WTC11 (cell line): ENCODE measurements around the gene NEURL2. TPM values are rescaled to one million over a fixed set of nuclear protein-coding genes. Genes with fewer than 3 reads are reported as not detected.

Experiments used
- ATAC-seq: fragments of 200-7000 bp; cut with Tn5 transposase; 2 replicates; pipeline ENCODE4 v1.10.0; 2021; ENCODE audit warnings: mild to moderate bottlenecking, moderate library complexity
- CTCF ChIA-PET: fragments of 300-600 bp; sonication (Branson Sonifier 250); formaldehyde crosslinking; loops from one replicate; lab custom pipeline; 2021; ENCODE audit warnings: antibody characterized with exemption; lab: Charles Lee
- POLR2A ChIA-PET: fragments of 350-600 bp; sonication (Branson Sonifier 250); formaldehyde crosslinking; loops from one replicate; lab custom pipeline; 2021; ENCODE audit warnings: antibody characterized with exemption; lab: Charles Lee
- DNase-seq: peaks from one replicate; pipeline ENCODE4 v3.0.0; 2021; ENCODE audit warnings: low spot score
- H3K27ac Mint-ChIP-seq: 2 replicates; pipeline ENCODE4 v1.8.0; 2021; ENCODE audit warnings: mixed read lengths
- H3K27me3 Mint-ChIP-seq: 2 replicates; pipeline ENCODE4 v1.8.0; 2021; ENCODE audit warnings: low read depth, mild to moderate bottlenecking, moderate library complexity, mixed read lengths
- H3K36me3 Mint-ChIP-seq: 2 replicates; pipeline ENCODE4 v1.8.0; 2021; ENCODE audit warnings: mixed read lengths
- H3K4me1 Mint-ChIP-seq: 2 replicates; pipeline ENCODE4 v1.8.0; 2022; ENCODE audit warnings: mixed read lengths
- H3K4me3 Mint-ChIP-seq: 2 replicates; pipeline ENCODE4 v1.8.0; 2021; ENCODE audit warnings: mild to moderate bottlenecking, moderate library complexity, mixed read lengths
- H3K9me3 Mint-ChIP-seq: 2 replicates; pipeline ENCODE4 v1.8.0; 2021; ENCODE audit warnings: mixed read lengths
- CTCF ChIP-seq: fragments of 200-600 bp; IDR thresholded peaks from 2 replicates; pipeline ENCODE4 v1.8.0; 2022; ENCODE audit warnings: antibody characterized with exemption
- E2F4 ChIP-seq: sonication (generic); formaldehyde crosslinking; IDR thresholded peaks from 2 replicates; pipeline ENCODE4 v1.8.1; 2022; ENCODE audit warnings: low read depth, mild to moderate bottlenecking, moderate library complexity, missing genetic modification reagents, borderline replicate concordance
- ETV6 ChIP-seq: sonication (generic); formaldehyde crosslinking; IDR thresholded peaks from 2 replicates; pipeline ENCODE4 v1.8.1; 2022; ENCODE audit warnings: mild to moderate bottlenecking, missing genetic modification reagents
- FOXP4 ChIP-seq: sonication (generic); formaldehyde crosslinking; IDR thresholded peaks from 2 replicates; pipeline ENCODE4 v1.8.0; 2022; ENCODE audit warnings: mild to moderate bottlenecking, missing genetic modification reagents
- GTF2I ChIP-seq: fragments of 250-450 bp; sonication (Bioruptor Pico); conservative IDR thresholded peaks from 2 replicates; pipeline ENCODE4 v1.4.0; 2021; ENCODE audit warnings: mild to moderate bottlenecking
- IRF2 ChIP-seq: sonication (generic); formaldehyde crosslinking; IDR thresholded peaks from 2 replicates; pipeline ENCODE4 v1.8.0; 2022; ENCODE audit warnings: low read depth, missing genetic modification reagents, borderline replicate concordance
- TP53 ChIP-seq: sonication (generic); formaldehyde crosslinking; IDR thresholded peaks from 2 replicates; pipeline ENCODE4 v1.8.1; 2023; ENCODE audit warnings: mild to moderate bottlenecking, missing genetic modification reagents
- ZNF121 ChIP-seq: sonication (generic); formaldehyde crosslinking; IDR thresholded peaks from 2 replicates; pipeline ENCODE4 v1.8.0; 2023; ENCODE audit warnings: missing genetic modification reagents
- ZNF281 ChIP-seq: sonication (generic); formaldehyde crosslinking; IDR thresholded peaks from 2 replicates; pipeline ENCODE4 v1.8.0; 2023; ENCODE audit warnings: mild to moderate bottlenecking, missing genetic modification reagents
- ZNF416 ChIP-seq: fragments of 250-450 bp; sonication (Bioruptor Pico); IDR thresholded peaks from 2 replicates; pipeline ENCODE4 v1.9.0; 2021; ENCODE audit warnings: mild to moderate bottlenecking, inconsistent platforms
- ZNF671 ChIP-seq: fragments of 250-450 bp; sonication (Bioruptor Pico); IDR thresholded peaks from 2 replicates; pipeline ENCODE4 v1.8.0; 2021; ENCODE audit warnings: mild to moderate bottlenecking
- total RNA-seq: library from RNA; stranded (reverse); gene quantifications from 3 replicates; pipeline ENCODE4 v1.2.3, GENCODE V29; 2021
- TF ChIP-seq, protein P1 (sequence below): fragments of 250-450 bp; sonication (Bioruptor Pico); conservative IDR thresholded peaks from 2 replicates; pipeline ENCODE4 v1.9.0; 2021; ENCODE audit warnings: mild to moderate bottlenecking
- TF ChIP-seq, protein P2 (sequence below): fragments of 250-450 bp; sonication (Bioruptor Pico); IDR thresholded peaks from 2 replicates; pipeline ENCODE4 v1.9.0; 2021; ENCODE audit warnings: mild to moderate bottlenecking
- TF ChIP-seq, protein P3 (sequence below): sonication (generic); formaldehyde crosslinking; IDR thresholded peaks from 2 replicates; pipeline ENCODE4 v1.8.1; 2022; ENCODE audit warnings: missing genetic modification reagents, borderline replicate concordance

The NEURL2 gene
- total RNA-seq, 1 experiment from 2014 or later = 6.6 TPM

GRCh38 chr20:45861221-45862075 lies 29.6 kb downstream of the NEURL2 start:
- Mint-ChIP-seq H3K36me3 (no peaks in the 10 kb centered on the region), H3K4me1 (peaks cover 25% of the 10 kb centered on the region), H3K4me3 (no peak overlapping the region), H3K9me3 (no peaks in the 10 kb centered on the region), H3K27me3 (no peaks in the 10 kb centered on the region), H3K27ac (peak overlapping the region; percentile 11; the same call in 1 of the 2 replicates)
- ATAC-seq (no peak), DNase-seq (no peak)
- POLR2A ChIA-PET = no interaction called here
- TF ChIP-seq, protein P1, sequence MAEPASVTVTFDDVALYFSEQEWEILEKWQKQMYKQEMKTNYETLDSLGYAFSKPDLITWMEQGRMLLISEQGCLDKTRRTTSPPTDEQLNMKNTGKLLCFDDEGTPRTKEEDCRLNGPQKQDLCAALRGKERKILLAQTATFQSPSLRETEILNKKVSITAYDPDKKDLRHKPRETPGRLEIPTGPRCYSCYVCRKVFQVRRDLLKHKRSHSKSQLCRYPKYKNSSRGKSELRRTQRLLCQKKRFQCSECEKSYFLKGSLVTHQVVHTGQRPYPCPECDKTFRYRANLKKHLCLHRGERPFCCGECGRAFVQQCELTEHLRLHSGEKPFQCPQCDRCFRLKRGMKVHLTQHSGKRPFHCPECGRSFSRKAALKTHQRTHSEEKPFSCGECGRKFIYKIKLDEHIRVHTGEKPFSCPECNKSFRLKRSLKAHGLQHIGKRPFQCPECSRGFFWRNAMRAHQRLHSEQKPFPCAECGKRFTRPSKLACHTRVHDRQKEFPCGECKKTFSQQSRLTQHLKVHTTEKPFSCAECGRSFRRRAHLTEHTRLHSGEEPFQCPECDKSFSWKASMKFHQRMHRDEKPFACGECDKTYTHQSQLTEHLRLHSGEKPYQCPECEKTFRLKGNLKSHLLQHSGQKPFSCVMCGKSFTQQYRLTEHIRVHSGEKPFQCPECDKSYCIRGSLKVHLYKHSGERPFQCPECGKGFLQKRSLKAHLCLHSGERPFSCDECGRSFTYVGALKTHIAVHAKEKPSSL (CRISPR knock-in tag) = no peak
- TF ChIP-seq E2F4 (CRISPR knock-in tag) (no peak), CTCF (no peak)
- TF ChIP-seq, protein P2, sequence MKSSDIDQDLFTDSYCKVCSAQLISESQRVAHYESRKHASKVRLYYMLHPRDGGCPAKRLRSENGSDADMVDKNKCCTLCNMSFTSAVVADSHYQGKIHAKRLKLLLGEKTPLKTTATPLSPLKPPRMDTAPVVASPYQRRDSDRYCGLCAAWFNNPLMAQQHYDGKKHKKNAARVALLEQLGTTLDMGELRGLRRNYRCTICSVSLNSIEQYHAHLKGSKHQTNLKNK (CRISPR knock-in tag) = no peak
- CTCF ChIA-PET = no interaction called here

DNA sequence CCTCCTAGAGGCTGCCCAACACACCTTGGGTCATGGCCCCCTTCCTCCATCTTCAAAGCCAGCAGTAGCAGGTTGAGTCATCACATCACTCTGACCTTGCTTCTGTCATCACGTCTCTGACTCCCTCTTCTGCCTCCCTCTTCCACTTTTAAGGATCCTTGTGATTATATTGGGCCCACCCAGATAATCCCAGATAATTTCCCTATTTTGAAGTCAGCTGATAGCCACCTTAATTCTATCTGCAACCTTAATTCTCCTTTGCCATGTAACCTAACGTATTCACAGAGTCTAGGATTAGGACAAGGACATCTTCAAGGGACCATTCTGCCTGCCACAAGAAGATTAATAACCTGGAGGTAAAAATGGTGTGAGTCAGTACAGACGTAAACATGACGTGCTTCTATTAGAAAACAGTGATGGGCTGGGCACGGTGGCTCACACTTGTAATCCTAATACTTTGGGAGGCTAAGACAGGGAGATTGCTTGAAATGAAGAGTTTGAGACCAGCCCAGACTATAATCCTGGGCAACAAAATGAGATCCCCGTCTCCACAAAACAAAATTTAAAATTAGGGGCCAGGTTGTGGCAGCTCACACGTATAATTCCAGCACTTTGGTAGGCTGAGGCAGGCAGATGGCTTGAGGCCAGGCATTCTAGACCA lies 30.3 kb downstream of the NEURL2 start:
- ATAC-seq (no peak), DNase-seq (no peak)
- Mint-ChIP-seq H3K4me1 (peaks cover 31% of the 10 kb centered on the region), H3K27ac (no peak overlapping the region), H3K4me3 (no peak overlapping the region), H3K27me3 (no peaks in the 10 kb centered on the region), H3K9me3 (no peaks in the 10 kb centered on the region), H3K36me3 (no peaks in the 10 kb centered on the region)
- TF ChIP-seq TP53 (CRISPR knock-in tag) = no peak
- TF ChIP-seq, protein P3, sequence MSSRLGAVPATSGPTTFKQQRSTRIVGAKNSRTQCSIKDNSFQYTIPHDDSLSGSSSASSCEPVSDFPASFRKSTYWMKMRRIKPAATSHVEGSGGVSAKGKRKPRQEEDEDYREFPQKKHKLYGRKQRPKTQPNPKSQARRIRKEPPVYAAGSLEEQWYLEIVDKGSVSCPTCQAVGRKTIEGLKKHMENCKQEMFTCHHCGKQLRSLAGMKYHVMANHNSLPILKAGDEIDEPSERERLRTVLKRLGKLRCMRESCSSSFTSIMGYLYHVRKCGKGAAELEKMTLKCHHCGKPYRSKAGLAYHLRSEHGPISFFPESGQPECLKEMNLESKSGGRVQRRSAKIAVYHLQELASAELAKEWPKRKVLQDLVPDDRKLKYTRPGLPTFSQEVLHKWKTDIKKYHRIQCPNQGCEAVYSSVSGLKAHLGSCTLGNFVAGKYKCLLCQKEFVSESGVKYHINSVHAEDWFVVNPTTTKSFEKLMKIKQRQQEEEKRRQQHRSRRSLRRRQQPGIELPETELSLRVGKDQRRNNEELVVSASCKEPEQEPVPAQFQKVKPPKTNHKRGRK = no peak
- TF ChIP-seq ZNF671 (CRISPR knock-in tag) = no peak
- TF ChIP-seq GTF2I (CRISPR knock-in tag) = no peak
- CTCF ChIA-PET = interaction anchor here (0.7 kb wide), 2 partner anchors 48 to 89 kb away, joined by 4 read pairs; no protein-coding TSS in a partner anchor
- POLR2A ChIA-PET = interaction anchor here (0.6 to 0.7 kb wide), 2 partner anchors 20 to 50 kb away, joined by 3 to 8 read pairs; no protein-coding TSS in a partner anchor

- ATAC-seq = no peak
- H3K9me3 Mint-ChIP-seq = no peaks in the 10 kb centered on the region
- H3K27ac Mint-ChIP-seq = no peak overlapping the region; the same call in 1 of the 2 replicates
- peaks cover 36% of the 10 kb centered on the region for H3K4me1 Mint-ChIP-seq
- DNase-seq = no peak
- H3K36me3 Mint-ChIP-seq = no peaks in the 10 kb centered on the region
- ChIA-PET CTCF (interaction anchor here (0.7 kb wide), 2 partner anchors 47 to 88 kb away, joined by 4 read pairs; no protein-coding TSS in a partner anchor), POLR2A (interaction anchor here (0.7 kb wide), 1 partner anchor 21 kb away, joined by 8 read pairs; no protein-coding TSS in a partner anchor)
- H3K27me3 Mint-ChIP-seq = no peaks in the 10 kb centered on the region
- no peak overlapping the region for H3K4me3 Mint-ChIP-seq
- TF ChIP-seq IRF2 (CRISPR knock-in tag) (no peak), ETV6 (CRISPR knock-in tag) (no peak), ZNF121 (CRISPR knock-in tag) (no peak), FOXP4 (no peak), ZNF416 (CRISPR knock-in tag) (no peak), ZNF281 (no peak)
- TF ChIP-seq, protein P3 = no peak
Measured at GRCh38 chr20:45859916-45860315, 31.1 kb downstream of the NEURL2 start.
